Glutamatergic neuron (in vitro differentiated cells): Measurements from ENCODE around the gene COQ4. TPM values are rescaled to one million over a fixed set of nuclear protein-coding genes. Genes with fewer than 3 reads are reported as not detected.
A peak's percentile ranks its signal among the peaks of the same experiment; 100 is the strongest.

Source experiments
- DNase-seq: peaks from one replicate; pipeline ENCODE4 v3.0.0; 2022
- H3K27ac Mint-ChIP-seq: one replicate; pipeline ENCODE4 v1.8.0; 2020; ENCODE audit warnings: mild to moderate bottlenecking, mixed read lengths, inconsistent platforms; ENCODE audit not compliant: unreplicated experiment
- H3K27me3 Mint-ChIP-seq: one replicate; pipeline ENCODE4 v1.8.0; 2020; ENCODE audit warnings: mild to moderate bottlenecking, moderate library complexity, mixed read lengths, inconsistent platforms; ENCODE audit not compliant: unreplicated experiment
- H3K36me3 Mint-ChIP-seq: one replicate; pipeline ENCODE4 v1.8.0; 2020; ENCODE audit warnings: mild to moderate bottlenecking, mixed read lengths, inconsistent platforms; ENCODE audit not compliant: unreplicated experiment
- H3K4me1 Mint-ChIP-seq: one replicate; pipeline ENCODE4 v1.8.0; 2020; ENCODE audit warnings: mild to moderate bottlenecking, low read depth, mixed read lengths, inconsistent platforms; ENCODE audit not compliant: unreplicated experiment
- H3K4me3 Mint-ChIP-seq: one replicate; pipeline ENCODE4 v1.8.0; 2020; ENCODE audit warnings: mild to moderate bottlenecking, mixed read lengths, inconsistent platforms; ENCODE audit not compliant: unreplicated experiment
- H3K9me3 Mint-ChIP-seq: one replicate; pipeline ENCODE4 v1.8.0; 2020; ENCODE audit warnings: mild to moderate bottlenecking, moderate library complexity, mixed read lengths, inconsistent platforms; ENCODE audit not compliant: unreplicated experiment
- CTCF ChIP-seq: fragments of 200-600 bp; sonication (generic); IDR thresholded peaks from one replicate; pipeline ENCODE4 v1.5.0; 2021; ENCODE audit not compliant: partially characterized antibody, unreplicated experiment
- total RNA-seq: library from RNA; stranded (reverse); fragmentation: NEBNext Ultra II Directional; extraction: Animal tissue kit (Norgen Biotek cat#: 25700); gene quantifications from one replicate; pipeline ENCODE4 v1.2.1, GENCODE V29; 2021; ENCODE audit not compliant: unreplicated experiment

Gene COQ4
- total RNA-seq, 1 donor from 2014 or later: 35.8 TPM

- TF ChIP-seq CTCF: no peak
- Mint-ChIP-seq H3K36me3 (no peaks in the 10 kb centered on the region), H3K9me3 (peaks cover 7% of the 10 kb centered on the region), H3K4me1 (peaks cover 16% of the 10 kb centered on the region), H3K27me3 (peaks cover 12% of the 10 kb centered on the region), H3K27ac (no peak overlapping the region), H3K4me3 (no peak overlapping the region)
- DNase-seq: no peak
These were observed 51.6 kb downstream of the COQ4 start for GRCh38 chr9:128374221-128374675.

- H3K36me3 Mint-ChIP-seq: no peaks in the 10 kb centered on the region
- H3K27me3 Mint-ChIP-seq: peaks cover 4% of the 10 kb centered on the region
- DNase-seq: no peak
- H3K9me3 Mint-ChIP-seq: peaks cover 3% of the 10 kb centered on the region
- H3K27ac Mint-ChIP-seq: no peak overlapping the region
- H3K4me3 Mint-ChIP-seq: no peak overlapping the region
- TF ChIP-seq CTCF: no peak
- peaks cover 15% of the 10 kb centered on the region for H3K4me1 Mint-ChIP-seq
These were observed 53.2 kb downstream of the COQ4 start for GRCh38 chr9:128375865-128376264.

- peaks cover 13% of the 10 kb centered on the region for H3K9me3 Mint-ChIP-seq
- H3K36me3 Mint-ChIP-seq: no peaks in the 10 kb centered on the region
- no peak for TF ChIP-seq CTCF
- H3K4me3 Mint-ChIP-seq: peak overlapping the region; percentile 20
- H3K27ac Mint-ChIP-seq: peak overlapping the region; percentile 98
- peaks cover 52% of the 10 kb centered on the region for H3K4me1 Mint-ChIP-seq
- peaks cover 11% of the 10 kb centered on the region for H3K27me3 Mint-ChIP-seq
- no peak for DNase-seq
These were observed 59.6 kb downstream of the COQ4 start for GRCh38 chr9:128382261-128382660.

- no peak for TF ChIP-seq CTCF
These were observed 60.5 kb downstream of the COQ4 start for GRCh38 chr9:128383007-128383753.

More at GRCh38 chr9:128383007-128383753, 60.5 kb downstream of the COQ4 start:
- H3K27me3 Mint-ChIP-seq: peaks cover 11% of the 10 kb centered on the region
- H3K36me3 Mint-ChIP-seq: no peaks in the 10 kb centered on the region
- DNase-seq: peak; percentile 64
- peaks cover 59% of the 10 kb centered on the region for H3K4me1 Mint-ChIP-seq
- peak overlapping the region; percentile 16 for H3K4me3 Mint-ChIP-seq
- peak overlapping the region; percentile 98 for H3K27ac Mint-ChIP-seq
- peaks cover 13% of the 10 kb centered on the region for H3K9me3 Mint-ChIP-seq

Other genes starting within 250 kb of the COQ4 start
- gene PTGES2, start 195.1 kb upstream of the COQ4 start, total RNA-seq: 85.1 TPM
- not detected for gene LCN2, start 173.4 kb upstream of the COQ4 start, total RNA-seq
- 147 TPM for gene BBLN, start 162.6 kb upstream of the COQ4 start, total RNA-seq
- gene CIZ1, start 131.3 kb upstream of the COQ4 start, total RNA-seq: 174 TPM
- gene DNM1, start 119.5 kb upstream of the COQ4 start, total RNA-seq: 276 TPM
- gene GOLGA2, start 46.8 kb upstream of the COQ4 start, total RNA-seq: 78.3 TPM
- gene SWI5, start 46.6 kb upstream of the COQ4 start, total RNA-seq: 13.7 TPM
- 30.0 TPM for gene TRUB2, start 392 bp upstream of the COQ4 start, total RNA-seq
- gene SLC27A4, start 17.7 kb downstream of the COQ4 start, total RNA-seq: 47.3 TPM
- 62.6 TPM for gene URM1, start 48.5 kb downstream of the COQ4 start, total RNA-seq
- 56.1 TPM for gene CERCAM, start 98.0 kb downstream of the COQ4 start, total RNA-seq
- gene ODF2, start 133.2 kb downstream of the COQ4 start, total RNA-seq: 40.7 TPM
- 11.0 TPM for gene GLE1, start 181.9 kb downstream of the COQ4 start, total RNA-seq
- gene SPTAN1, start 229.7 kb downstream of the COQ4 start, total RNA-seq: 750 TPM